ENCODE data around the gene PLXNB3.

The PLXNB3 gene

DNA sequence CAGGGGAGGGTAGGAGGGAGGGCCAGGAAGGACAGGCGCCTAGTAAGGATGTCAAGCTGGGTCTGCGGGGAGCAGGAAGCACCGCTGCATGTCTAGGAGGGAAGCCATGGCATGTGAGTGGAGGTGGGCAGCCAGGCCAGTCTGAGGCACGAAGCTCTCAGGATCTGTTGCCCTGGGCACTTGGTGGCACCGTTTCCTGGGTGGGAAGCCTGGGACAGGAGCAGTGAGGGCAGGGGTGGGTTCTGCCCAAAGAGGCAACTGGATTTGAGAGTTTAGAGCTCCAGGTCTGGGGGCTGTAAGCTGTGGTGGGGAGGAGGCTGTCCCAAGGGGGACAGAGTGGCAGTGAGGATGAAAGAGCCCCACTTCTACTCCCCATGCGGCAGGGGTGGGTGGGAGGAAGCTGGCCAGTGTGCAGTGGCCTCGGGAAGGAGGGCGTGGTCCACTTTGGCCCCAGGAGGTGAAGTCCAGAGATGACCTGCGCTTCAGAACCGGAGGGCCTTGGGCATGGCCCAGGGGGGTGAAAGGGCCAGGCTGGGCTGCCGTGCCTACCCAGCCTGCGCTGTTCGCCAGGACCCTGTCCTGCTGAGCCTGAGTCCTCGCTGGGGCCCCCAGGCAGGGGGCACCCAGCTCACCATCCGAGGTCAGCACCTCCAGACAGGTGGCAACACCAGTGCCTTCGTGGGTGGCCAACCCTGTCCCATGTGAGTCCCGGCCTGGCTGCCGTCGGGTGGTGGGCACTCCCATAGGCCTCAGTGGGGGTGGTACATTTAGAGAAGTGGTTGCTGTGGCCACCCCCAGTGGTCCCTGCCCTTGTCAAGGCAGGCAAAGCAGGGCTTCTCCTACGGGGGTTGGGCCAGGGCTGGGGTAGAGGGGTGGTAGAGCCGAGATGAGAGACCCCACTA is 8.5 kb downstream of the PLXNB3 start:
- Histone ChIP-seq H3K4me3 (ENCODE audit: low read depth, low read length) (no peak overlapping the region), H3K27ac (no peak overlapping the region), H3K4me1 (no peaks in the 10 kb centered on the region), H3K9me3 (ENCODE audit: control insufficient read depth, low read length) (no peaks in the 10 kb centered on the region), H3K4me2 (ENCODE audit: low read length) (no peak overlapping the region), H3K79me2 (no peaks in the 10 kb centered on the region), H3K27me3 (ENCODE audit: control insufficient read depth, insufficient read depth, low read length) (no peaks in the 10 kb centered on the region), H2AFZ (no peak overlapping the region), H3K9ac (no peak overlapping the region), H3K36me3 (ENCODE audit: control insufficient read depth, insufficient read depth, low read length) (no peaks in the 10 kb centered on the region)
- TF ChIP-seq, protein P1, sequence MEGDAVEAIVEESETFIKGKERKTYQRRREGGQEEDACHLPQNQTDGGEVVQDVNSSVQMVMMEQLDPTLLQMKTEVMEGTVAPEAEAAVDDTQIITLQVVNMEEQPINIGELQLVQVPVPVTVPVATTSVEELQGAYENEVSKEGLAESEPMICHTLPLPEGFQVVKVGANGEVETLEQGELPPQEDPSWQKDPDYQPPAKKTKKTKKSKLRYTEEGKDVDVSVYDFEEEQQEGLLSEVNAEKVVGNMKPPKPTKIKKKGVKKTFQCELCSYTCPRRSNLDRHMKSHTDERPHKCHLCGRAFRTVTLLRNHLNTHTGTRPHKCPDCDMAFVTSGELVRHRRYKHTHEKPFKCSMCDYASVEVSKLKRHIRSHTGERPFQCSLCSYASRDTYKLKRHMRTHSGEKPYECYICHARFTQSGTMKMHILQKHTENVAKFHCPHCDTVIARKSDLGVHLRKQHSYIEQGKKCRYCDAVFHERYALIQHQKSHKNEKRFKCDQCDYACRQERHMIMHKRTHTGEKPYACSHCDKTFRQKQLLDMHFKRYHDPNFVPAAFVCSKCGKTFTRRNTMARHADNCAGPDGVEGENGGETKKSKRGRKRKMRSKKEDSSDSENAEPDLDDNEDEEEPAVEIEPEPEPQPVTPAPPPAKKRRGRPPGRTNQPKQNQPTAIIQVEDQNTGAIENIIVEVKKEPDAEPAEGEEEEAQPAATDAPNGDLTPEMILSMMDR (IDR thresholded peaks at IDR 0.05): no peak

DNA sequence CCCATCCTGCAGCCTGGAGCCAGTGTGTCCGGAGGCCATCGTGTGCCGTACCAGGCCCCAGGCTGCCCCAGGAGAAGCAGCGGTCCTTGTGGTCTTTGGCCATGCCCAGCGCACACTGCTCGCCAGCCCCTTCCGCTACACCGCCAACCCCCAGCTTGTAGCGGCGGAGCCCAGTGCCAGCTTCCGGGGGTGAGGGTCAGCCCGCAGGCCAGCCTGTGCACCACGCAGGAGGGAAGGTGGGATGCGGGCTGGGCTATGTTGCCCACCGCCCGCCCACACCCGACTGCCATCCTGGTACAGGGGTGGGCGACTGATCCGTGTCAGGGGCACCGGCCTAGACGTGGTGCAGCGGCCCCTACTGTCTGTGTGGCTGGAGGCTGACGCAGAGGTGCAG is 9.2 kb downstream of the PLXNB3 start:
- H3K27ac ChIP-seq: no peak overlapping the region
- H3K36me3 ChIP-seq (ENCODE audit: control insufficient read depth, insufficient read depth, low read length): no peaks in the 10 kb centered on the region
- H3K79me2 ChIP-seq: no peaks in the 10 kb centered on the region
- no peak overlapping the region for H2AFZ ChIP-seq
- TF ChIP-seq, protein P1 (IDR thresholded peaks at IDR 0.05): no peak
- no peaks in the 10 kb centered on the region for H3K27me3 ChIP-seq (ENCODE audit: control insufficient read depth, insufficient read depth, low read length)
- no peaks in the 10 kb centered on the region for H3K9me3 ChIP-seq (ENCODE audit: control insufficient read depth, low read length)
- no peak overlapping the region for H3K9ac ChIP-seq
- H3K4me1 ChIP-seq: no peaks in the 10 kb centered on the region
- no peak overlapping the region for H3K4me3 ChIP-seq (ENCODE audit: low read depth, low read length)
- H3K4me2 ChIP-seq (ENCODE audit: low read length): no peak overlapping the region

- no peak overlapping the region for H3K27ac ChIP-seq
- H3K4me1 ChIP-seq: no peaks in the 10 kb centered on the region
- H3K79me2 ChIP-seq: no peaks in the 10 kb centered on the region
- TF ChIP-seq, protein P1 (IDR thresholded peaks at IDR 0.05): no peak
- H3K4me2 ChIP-seq (ENCODE audit: low read length): no peak overlapping the region
- no peak overlapping the region for H3K4me3 ChIP-seq (ENCODE audit: low read depth, low read length)
- H3K27me3 ChIP-seq (ENCODE audit: control insufficient read depth, insufficient read depth, low read length): no peaks in the 10 kb centered on the region
- H3K36me3 ChIP-seq (ENCODE audit: control insufficient read depth, insufficient read depth, low read length): no peaks in the 10 kb centered on the region
- no peak overlapping the region for H2AFZ ChIP-seq
- no peak overlapping the region for H3K9ac ChIP-seq
- no peaks in the 10 kb centered on the region for H3K9me3 ChIP-seq (ENCODE audit: control insufficient read depth, low read length)
Measured at GRCh38 chrX:153773741-153774575, 9.9 kb downstream of the PLXNB3 start.

GRCh38 chrX:153774576-153775292 is 10.7 kb downstream of the PLXNB3 start:
- Histone ChIP-seq H3K27me3 (ENCODE audit: control insufficient read depth, insufficient read depth, low read length) (no peaks in the 10 kb centered on the region), H3K9me3 (ENCODE audit: control insufficient read depth, low read length) (no peaks in the 10 kb centered on the region), H3K27ac (no peak overlapping the region), H3K4me1 (no peaks in the 10 kb centered on the region), H3K4me2 (ENCODE audit: low read length) (no peak overlapping the region), H2AFZ (no peak overlapping the region), H3K79me2 (no peaks in the 10 kb centered on the region), H3K9ac (no peak overlapping the region), H3K36me3 (ENCODE audit: control insufficient read depth, insufficient read depth, low read length) (no peaks in the 10 kb centered on the region), H3K4me3 (ENCODE audit: low read depth, low read length) (no peak overlapping the region)
- TF ChIP-seq, protein P1 (IDR thresholded peaks at IDR 0.05): no peak

Data from parathyroid adenoma (tissue), 2 donors.